DND-41 (cell line): Measurements from ENCODE around the gene DNMT1.

ENCODE experiments used
- CTCF ChIP-seq: IDR thresholded peaks from 2 replicates; pipeline ENCODE4 v1.5.1; 2012; ENCODE audit warnings: borderline replicate concordance, low read length, moderate library complexity, mild to moderate bottlenecking; ENCODE audit not compliant: poor library complexity, severe bottlenecking; ENCODE audit errors: extremely low read depth
- EZH2 ChIP-seq: IDR thresholded peaks from 3 replicates; pipeline ENCODE4 v1.6.1; 2012; ENCODE audit warnings: borderline replicate concordance, low read depth, mild to moderate bottlenecking, moderate library complexity, low read length, inconsistent platforms; ENCODE audit not compliant: severe bottlenecking

GRCh38 chr19:10087296-10088061 is 107.3 kb downstream of the DNMT1 start:
- TF ChIP-seq CTCF (no peak), EZH2 (no peak)
